ENCODE results near the gene UBE2QL1.
"Not testable (repeated sequence)": the region's sequence is repeated elsewhere in the genome, so short reads cannot be mapped to it uniquely, and the experiment has no call there.

UBE2QL1 gene

GRCh38 chr5:6505783-6506557 is 57.3 kb downstream of the UBE2QL1 start:
- H3K36me3 ChIP-seq (ENCODE audit: insufficient read depth, low read depth, low read length), result no peaks in the 10 kb centered on the region
- H3K4me1 ChIP-seq (ENCODE audit: insufficient read depth, low read length), result no peaks in the 10 kb centered on the region
- no peaks in the 10 kb centered on the region for H3K27me3 ChIP-seq (ENCODE audit: insufficient read depth, low read length)
- H3K27ac ChIP-seq (ENCODE audit: low read length), result no peak overlapping the region
- H3K9me3 ChIP-seq (ENCODE audit: insufficient read depth, low read depth, low read length), result no peaks in the 10 kb centered on the region
- H3K9ac ChIP-seq (ENCODE audit: low read depth, low read length), result no peak overlapping the region
- H3K4me3 ChIP-seq (ENCODE audit: low read length), result no peak overlapping the region

GRCh38 chr5:6506611-6507010 is 58.0 kb downstream of the UBE2QL1 start:
- H3K4me3 ChIP-seq (ENCODE audit: low read length), result no peak overlapping the region
- H3K27me3 ChIP-seq (ENCODE audit: insufficient read depth, low read length), result no peaks in the 10 kb centered on the region
- no peaks in the 10 kb centered on the region for H3K36me3 ChIP-seq (ENCODE audit: insufficient read depth, low read depth, low read length)
- no peak overlapping the region for H3K9ac ChIP-seq (ENCODE audit: low read depth, low read length)
- no peaks in the 10 kb centered on the region for H3K9me3 ChIP-seq (ENCODE audit: insufficient read depth, low read depth, low read length)
- no peaks in the 10 kb centered on the region for H3K4me1 ChIP-seq (ENCODE audit: insufficient read depth, low read length)
- no peak overlapping the region for H3K27ac ChIP-seq (ENCODE audit: low read length)

GRCh38 chr5:6508931-6509330 is 60.3 kb downstream of the UBE2QL1 start:
- H3K9me3 ChIP-seq (ENCODE audit: insufficient read depth, low read depth, low read length), result no peaks in the 10 kb centered on the region
- no peaks in the 10 kb centered on the region for H3K27me3 ChIP-seq (ENCODE audit: insufficient read depth, low read length)

GRCh38 chr5:6510132-6510531 is 61.5 kb downstream of the UBE2QL1 start:
- Histone ChIP-seq H3K4me3 (ENCODE audit: low read length) (no peak overlapping the region), H3K9me3 (ENCODE audit: insufficient read depth, low read depth, low read length) (no peaks in the 10 kb centered on the region), H3K9ac (ENCODE audit: low read depth, low read length) (no peak overlapping the region), H3K27ac (ENCODE audit: low read length) (no peak overlapping the region), H3K27me3 (ENCODE audit: insufficient read depth, low read length) (no peaks in the 10 kb centered on the region), H3K36me3 (ENCODE audit: insufficient read depth, low read depth, low read length) (no peaks in the 10 kb centered on the region), H3K4me1 (ENCODE audit: insufficient read depth, low read length) (no peaks in the 10 kb centered on the region)

More at GRCh38 chr5:6508931-6509330, 60.3 kb downstream of the UBE2QL1 start:
- no peak overlapping the region for H3K27ac ChIP-seq (ENCODE audit: low read length)
- H3K4me3 ChIP-seq (ENCODE audit: low read length), result no peak overlapping the region
- H3K9ac ChIP-seq (ENCODE audit: low read depth, low read length), result no peak overlapping the region
- no peaks in the 10 kb centered on the region for H3K4me1 ChIP-seq (ENCODE audit: insufficient read depth, low read length)
- no peaks in the 10 kb centered on the region for H3K36me3 ChIP-seq (ENCODE audit: insufficient read depth, low read depth, low read length)

- H3K4me1 ChIP-seq (ENCODE audit: insufficient read depth, low read length), result no peaks in the 10 kb centered on the region
- no peak overlapping the region for H3K9ac ChIP-seq (ENCODE audit: low read depth, low read length)
- H3K4me3 ChIP-seq (ENCODE audit: low read length), result no peak overlapping the region
- H3K27me3 ChIP-seq (ENCODE audit: insufficient read depth, low read length), result no peaks in the 10 kb centered on the region
- no peaks in the 10 kb centered on the region for H3K36me3 ChIP-seq (ENCODE audit: insufficient read depth, low read depth, low read length)
- H3K27ac ChIP-seq (ENCODE audit: low read length), result no peak overlapping the region
- no peaks in the 10 kb centered on the region for H3K9me3 ChIP-seq (ENCODE audit: insufficient read depth, low read depth, low read length)
Observed at GRCh38 chr5:6510973-6511372, 62.3 kb downstream of the UBE2QL1 start.

- H3K27me3 ChIP-seq (ENCODE audit: insufficient read depth, low read length); H3K9me3 ChIP-seq (ENCODE audit: insufficient read depth, low read depth, low read length); H3K27ac ChIP-seq (ENCODE audit: low read length); H3K4me1 ChIP-seq (ENCODE audit: insufficient read depth, low read length); H3K36me3 ChIP-seq (ENCODE audit: insufficient read depth, low read depth, low read length); H3K4me3 ChIP-seq (ENCODE audit: low read length); H3K9ac ChIP-seq (ENCODE audit: low read depth, low read length): not testable (repeated sequence)
Observed at GRCh38 chr5:6515812-6516211, 67.2 kb downstream of the UBE2QL1 start.

GRCh38 chr5:6516823-6517222 is 68.2 kb downstream of the UBE2QL1 start:
- H3K4me3 ChIP-seq (ENCODE audit: low read length), result no peak overlapping the region

GRCh38 chr5:6517510-6517909 is 68.9 kb downstream of the UBE2QL1 start:
- H3K4me1 ChIP-seq (ENCODE audit: insufficient read depth, low read length), result no peaks in the 10 kb centered on the region
- H3K9ac ChIP-seq (ENCODE audit: low read depth, low read length), result no peak overlapping the region
- no peaks in the 10 kb centered on the region for H3K9me3 ChIP-seq (ENCODE audit: insufficient read depth, low read depth, low read length)
- no peaks in the 10 kb centered on the region for H3K27me3 ChIP-seq (ENCODE audit: insufficient read depth, low read length)
- H3K27ac ChIP-seq (ENCODE audit: low read length), result no peak overlapping the region
- H3K4me3 ChIP-seq (ENCODE audit: low read length), result no peak overlapping the region
- no peaks in the 10 kb centered on the region for H3K36me3 ChIP-seq (ENCODE audit: insufficient read depth, low read depth, low read length)

More at GRCh38 chr5:6516823-6517222, 68.2 kb downstream of the UBE2QL1 start:
- Histone ChIP-seq H3K36me3 (ENCODE audit: insufficient read depth, low read depth, low read length) (no peaks in the 10 kb centered on the region), H3K9me3 (ENCODE audit: insufficient read depth, low read depth, low read length) (no peaks in the 10 kb centered on the region), H3K9ac (ENCODE audit: low read depth, low read length) (no peak overlapping the region), H3K27ac (ENCODE audit: low read length) (no peak overlapping the region), H3K27me3 (ENCODE audit: insufficient read depth, low read length) (no peaks in the 10 kb centered on the region), H3K4me1 (ENCODE audit: insufficient read depth, low read length) (no peaks in the 10 kb centered on the region)

GRCh38 chr5:6518298-6519057 is 69.8 kb downstream of the UBE2QL1 start:
- no peaks in the 10 kb centered on the region for H3K9me3 ChIP-seq (ENCODE audit: insufficient read depth, low read depth, low read length)
- H3K27ac ChIP-seq (ENCODE audit: low read length), result no peak overlapping the region
- no peaks in the 10 kb centered on the region for H3K4me1 ChIP-seq (ENCODE audit: insufficient read depth, low read length)
- H3K4me3 ChIP-seq (ENCODE audit: low read length), result no peak overlapping the region
- H3K36me3 ChIP-seq (ENCODE audit: insufficient read depth, low read depth, low read length), result no peaks in the 10 kb centered on the region
- no peak overlapping the region for H3K9ac ChIP-seq (ENCODE audit: low read depth, low read length)
- no peaks in the 10 kb centered on the region for H3K27me3 ChIP-seq (ENCODE audit: insufficient read depth, low read length)

GRCh38 chr5:6520201-6520600 is 71.5 kb downstream of the UBE2QL1 start:
- Histone ChIP-seq H3K27me3 (ENCODE audit: insufficient read depth, low read length) (no peaks in the 10 kb centered on the region), H3K36me3 (ENCODE audit: insufficient read depth, low read depth, low read length) (no peaks in the 10 kb centered on the region), H3K9ac (ENCODE audit: low read depth, low read length) (no peak overlapping the region), H3K27ac (ENCODE audit: low read length) (no peak overlapping the region), H3K4me3 (ENCODE audit: low read length) (no peak overlapping the region), H3K4me1 (ENCODE audit: insufficient read depth, low read length) (no peaks in the 10 kb centered on the region), H3K9me3 (ENCODE audit: insufficient read depth, low read depth, low read length) (no peaks in the 10 kb centered on the region)

GRCh38 chr5:6522331-6522730 is 73.7 kb downstream of the UBE2QL1 start:
- Histone ChIP-seq H3K4me3 (ENCODE audit: low read length) (no peak overlapping the region), H3K27ac (ENCODE audit: low read length) (no peak overlapping the region), H3K36me3 (ENCODE audit: insufficient read depth, low read depth, low read length) (no peaks in the 10 kb centered on the region), H3K9ac (ENCODE audit: low read depth, low read length) (no peak overlapping the region), H3K27me3 (ENCODE audit: insufficient read depth, low read length) (no peaks in the 10 kb centered on the region; the same call in 1 of the 2 replicates), H3K4me1 (ENCODE audit: insufficient read depth, low read length) (no peaks in the 10 kb centered on the region), H3K9me3 (ENCODE audit: insufficient read depth, low read depth, low read length) (no peaks in the 10 kb centered on the region)

GRCh38 chr5:6522923-6523322 is 74.3 kb downstream of the UBE2QL1 start:
- Histone ChIP-seq H3K27ac (ENCODE audit: low read length) (no peak overlapping the region), H3K4me3 (ENCODE audit: low read length) (no peak overlapping the region), H3K9ac (ENCODE audit: low read depth, low read length) (no peak overlapping the region), H3K36me3 (ENCODE audit: insufficient read depth, low read depth, low read length) (no peaks in the 10 kb centered on the region), H3K27me3 (ENCODE audit: insufficient read depth, low read length) (no peaks in the 10 kb centered on the region; the same call in 1 of the 2 replicates), H3K9me3 (ENCODE audit: insufficient read depth, low read depth, low read length) (no peaks in the 10 kb centered on the region), H3K4me1 (ENCODE audit: insufficient read depth, low read length) (no peaks in the 10 kb centered on the region)
